Measurements from ENCODE around the gene SEMA5A.

- TF ChIP-seq, protein P1, sequence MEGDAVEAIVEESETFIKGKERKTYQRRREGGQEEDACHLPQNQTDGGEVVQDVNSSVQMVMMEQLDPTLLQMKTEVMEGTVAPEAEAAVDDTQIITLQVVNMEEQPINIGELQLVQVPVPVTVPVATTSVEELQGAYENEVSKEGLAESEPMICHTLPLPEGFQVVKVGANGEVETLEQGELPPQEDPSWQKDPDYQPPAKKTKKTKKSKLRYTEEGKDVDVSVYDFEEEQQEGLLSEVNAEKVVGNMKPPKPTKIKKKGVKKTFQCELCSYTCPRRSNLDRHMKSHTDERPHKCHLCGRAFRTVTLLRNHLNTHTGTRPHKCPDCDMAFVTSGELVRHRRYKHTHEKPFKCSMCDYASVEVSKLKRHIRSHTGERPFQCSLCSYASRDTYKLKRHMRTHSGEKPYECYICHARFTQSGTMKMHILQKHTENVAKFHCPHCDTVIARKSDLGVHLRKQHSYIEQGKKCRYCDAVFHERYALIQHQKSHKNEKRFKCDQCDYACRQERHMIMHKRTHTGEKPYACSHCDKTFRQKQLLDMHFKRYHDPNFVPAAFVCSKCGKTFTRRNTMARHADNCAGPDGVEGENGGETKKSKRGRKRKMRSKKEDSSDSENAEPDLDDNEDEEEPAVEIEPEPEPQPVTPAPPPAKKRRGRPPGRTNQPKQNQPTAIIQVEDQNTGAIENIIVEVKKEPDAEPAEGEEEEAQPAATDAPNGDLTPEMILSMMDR (IDR thresholded peaks at IDR 0.05), result no peak
- no peak for TF ChIP-seq POLR2A (IDR thresholded peaks at IDR 0.05)
Observed at GRCh38 chr5:9380109-9380508, 165.8 kb downstream of the SEMA5A start.
